HepG2 (cell line): ENCODE measurements around the gene WNK2. TPM values are rescaled to one million over a fixed set of nuclear protein-coding genes. Genes with fewer than 3 reads are reported as not detected.
A peak's percentile ranks its signal among the peaks of the same experiment; 100 is the strongest.

Experiments
- EHMT2 ChIP-seq: fragments of 200-600 bp; sonication (generic); IDR thresholded peaks from 2 replicates; pipeline ENCODE4 v1.7.0; 2017; ENCODE audit warnings: antibody characterized with exemption, low read depth, low read length, borderline replicate concordance
- HNRNPH1 ChIP-seq: fragments of 200-400 bp; formaldehyde crosslinking; optimal IDR thresholded peaks from 2 replicates; pipeline ENCODE3; 2017; ENCODE audit warnings: mild to moderate bottlenecking, low read depth, low read length
- HNRNPUL1 ChIP-seq: fragments of 200-400 bp; formaldehyde crosslinking; IDR thresholded peaks from 2 replicates; pipeline ENCODE4 v1.6.1; 2017; ENCODE audit warnings: low read depth, mild to moderate bottlenecking, low read length, moderate library complexity
- JUN ChIP-seq: sonication (generic); formaldehyde crosslinking; IDR thresholded peaks from 2 replicates; pipeline ENCODE4 v1.4.0; 2020; ENCODE audit warnings: mild to moderate bottlenecking, missing genetic modification reagents
- MTA3 ChIP-seq: sonication (generic); formaldehyde crosslinking; IDR thresholded peaks from 2 replicates; pipeline ENCODE4 v1.4.0; 2020; ENCODE audit warnings: missing genetic modification reagents
- NCOA5 ChIP-seq: sonication (generic); formaldehyde crosslinking; IDR thresholded peaks from 2 replicates; pipeline ENCODE4 v1.4.0; 2020; ENCODE audit warnings: missing genetic modification reagents
- NFYC ChIP-seq: IDR thresholded peaks from 2 replicates; pipeline ENCODE4 v1.6.1; 2016; ENCODE audit warnings: missing genetic modification reagents, missing compliant biosample characterization
- ONECUT2 ChIP-seq: sonication (generic); formaldehyde crosslinking; IDR thresholded peaks from 2 replicates; pipeline ENCODE4 v1.4.0; 2020; ENCODE audit warnings: missing genetic modification reagents
- SALL2 ChIP-seq: sonication (generic); formaldehyde crosslinking; IDR thresholded peaks from 2 replicates; pipeline ENCODE4 v1.8.1; 2023; ENCODE audit warnings: mild to moderate bottlenecking, missing genetic modification reagents, inconsistent platforms
- U2AF1 ChIP-seq: fragments of 200-400 bp; formaldehyde crosslinking; optimal IDR thresholded peaks from 2 replicates; pipeline ENCODE3; 2017; ENCODE audit warnings: mild to moderate bottlenecking, low read depth, low read length
- XRCC5 ChIP-seq: fragments of 200-400 bp; formaldehyde crosslinking; optimal IDR thresholded peaks from 2 replicates; pipeline ENCODE3; 2017; ENCODE audit warnings: mild to moderate bottlenecking, low read length
- ZNF331 ChIP-seq: sonication (generic); formaldehyde crosslinking; IDR thresholded peaks from 2 replicates; pipeline ENCODE4 v1.4.0; 2020; ENCODE audit warnings: missing genetic modification reagents
- ZNF382 ChIP-seq: sonication (generic); formaldehyde crosslinking; IDR thresholded peaks from 2 replicates; pipeline ENCODE4 v1.5.0; 2020; ENCODE audit warnings: missing genetic modification reagents, mild to moderate bottlenecking, borderline replicate concordance
- ZNF550 ChIP-seq: sonication (generic); formaldehyde crosslinking; IDR thresholded peaks from 2 replicates; pipeline ENCODE4 v1.4.0; 2020; ENCODE audit warnings: mild to moderate bottlenecking, missing genetic modification reagents, borderline replicate concordance
- ZNF564 ChIP-seq: sonication (generic); formaldehyde crosslinking; IDR thresholded peaks from 2 replicates; pipeline ENCODE4 v1.8.1; 2023; ENCODE audit warnings: mild to moderate bottlenecking, missing genetic modification reagents
- ZSCAN21 ChIP-seq: sonication (generic); formaldehyde crosslinking; IDR thresholded peaks from 2 replicates; pipeline ENCODE4 v1.8.0; 2022; ENCODE audit warnings: mild to moderate bottlenecking, missing genetic modification reagents, moderate library complexity, borderline replicate concordance
- polyA plus RNA-seq, 8 experiments: library from polyadenylated mRNA; depleted of rRNA in 3 of 8; stranded (reverse) in 7 of 8; unstranded in 1 of 8; fragments of >200 nt; fragmentation: Illumina TruSeq in 4 of 8; extraction: Trizol in 4 of 8; gene quantifications; 2 replicates each; pipeline versions ENCODE4 v1.2.1 to v1.2.3, GENCODE V29; 2011 to 2016; ENCODE audit warnings: low read depth in 4 of 8, missing spikeins in 1 of 8, mixed read lengths in 1 of 8; ENCODE audit not compliant: insufficient read depth in 1 of 8
- total RNA-seq, 5 experiments: library from RNA; depleted of rRNA; stranded (reverse); fragments of >200 nt; fragmentation: Illumina TruSeq; extraction: Trizol; gene quantifications; 2 replicates each; pipeline ENCODE4 v1.2.3, GENCODE V29; 2016; ENCODE audit warnings: low read depth in 1 of 5
- TF ChIP-seq, protein P1 (sequence below): sonication (generic); formaldehyde crosslinking; IDR thresholded peaks from 2 replicates; pipeline ENCODE4 v1.4.0; 2020; ENCODE audit warnings: missing genetic modification reagents
- TF ChIP-seq, protein P2 (sequence below): sonication (generic); formaldehyde crosslinking; IDR thresholded peaks from 2 replicates; pipeline ENCODE4 v1.5.0; 2020; ENCODE audit warnings: mild to moderate bottlenecking, missing genetic modification reagents, moderate library complexity
- TF ChIP-seq, protein P3 (sequence below): sonication (generic); formaldehyde crosslinking; IDR thresholded peaks from 2 replicates; pipeline ENCODE4 v1.4.0; 2020; ENCODE audit warnings: missing genetic modification reagents, borderline replicate concordance
- TF ChIP-seq, protein P4 (sequence below): IDR thresholded peaks from 2 replicates; pipeline ENCODE4 v1.6.1; 2016; ENCODE audit warnings: control low read depth
- TF ChIP-seq, protein P5 (sequence below): IDR thresholded peaks from 2 replicates; pipeline ENCODE4 v1.6.1; 2012; ENCODE audit warnings: inconsistent platforms

WNK2 gene
- total and polyA plus RNA-seq, 2 of the 13 experiments (the other 11 are each of a cell fraction or from before 2014, with no cell fraction given) = 10.5 to 12.0 TPM

DNA sequence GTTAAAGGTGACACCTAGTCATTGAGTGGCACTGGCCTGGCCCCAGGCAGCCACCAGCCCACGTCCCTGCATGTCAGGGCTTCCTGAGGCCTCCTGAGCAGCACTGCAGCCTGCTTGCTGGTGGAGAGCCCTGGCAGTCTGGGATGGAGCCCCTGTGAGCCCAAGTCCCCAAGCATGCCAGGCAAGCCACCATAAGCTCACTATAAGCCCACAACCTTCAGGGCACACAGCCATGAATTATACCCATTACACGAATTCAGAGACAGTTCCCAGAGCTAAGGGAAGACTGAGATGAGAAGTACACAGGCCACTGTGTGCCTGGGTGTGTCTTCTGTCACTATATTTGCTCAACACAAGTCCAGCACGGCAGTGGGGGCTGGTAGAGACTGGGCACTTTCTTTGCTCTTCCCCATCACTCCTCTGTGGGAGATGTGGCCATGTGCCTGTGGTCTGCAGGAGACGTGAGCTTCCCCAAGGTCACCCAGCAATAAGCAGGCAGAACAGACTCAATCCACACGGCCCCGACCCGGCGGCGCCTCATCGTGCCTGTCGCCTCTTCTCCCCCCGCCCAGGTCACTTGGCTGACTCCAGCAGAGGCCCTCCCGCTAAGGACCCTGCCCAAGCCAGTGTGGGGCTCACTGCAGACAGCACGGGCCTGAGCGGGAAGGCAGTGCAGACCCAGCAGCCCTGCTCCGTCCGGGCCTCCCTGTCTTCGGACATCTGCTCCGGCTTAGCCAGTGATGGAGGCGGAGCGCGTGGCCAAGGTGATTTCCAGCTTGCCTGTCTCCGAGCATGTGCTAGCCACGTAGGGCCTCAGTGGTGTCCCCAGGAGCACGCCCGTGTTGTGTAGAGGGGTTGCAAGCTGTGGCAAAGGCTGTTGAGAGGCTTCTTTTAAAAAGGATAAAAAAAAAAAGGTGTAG lies 114.8 kb downstream of the WNK2 start (continued):
- TF ChIP-seq NFYC (CRISPR knock-in tag) (no peak), HNRNPUL1 (no peak), ZSCAN21 (CRISPR knock-in tag) (no peak; the same call in 1 of the 2 replicates), ONECUT2 (no peak), ZNF550 (CRISPR knock-in tag) (no peak), ZNF382 (CRISPR knock-in tag) (no peak), MTA3 (no peak), JUN (CRISPR knock-in tag) (no peak), U2AF1 (no peak), ZNF564 (CRISPR knock-in tag) (no peak), XRCC5 (peak; percentile 39), NCOA5 (CRISPR knock-in tag) (no peak), SALL2 (CRISPR knock-in tag) (0 out of 2 replicates have a peak, but pooled peaks have one; percentile 44), HNRNPH1 (no peak), EHMT2 (no peak), ZNF331 (no peak; the same call in 1 of the 2 replicates)
- TF ChIP-seq, protein P1, sequence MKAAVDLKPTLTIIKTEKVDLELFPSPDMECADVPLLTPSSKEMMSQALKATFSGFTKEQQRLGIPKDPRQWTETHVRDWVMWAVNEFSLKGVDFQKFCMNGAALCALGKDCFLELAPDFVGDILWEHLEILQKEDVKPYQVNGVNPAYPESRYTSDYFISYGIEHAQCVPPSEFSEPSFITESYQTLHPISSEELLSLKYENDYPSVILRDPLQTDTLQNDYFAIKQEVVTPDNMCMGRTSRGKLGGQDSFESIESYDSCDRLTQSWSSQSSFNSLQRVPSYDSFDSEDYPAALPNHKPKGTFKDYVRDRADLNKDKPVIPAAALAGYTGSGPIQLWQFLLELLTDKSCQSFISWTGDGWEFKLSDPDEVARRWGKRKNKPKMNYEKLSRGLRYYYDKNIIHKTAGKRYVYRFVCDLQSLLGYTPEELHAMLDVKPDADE = no peak
- TF ChIP-seq, protein P2, sequence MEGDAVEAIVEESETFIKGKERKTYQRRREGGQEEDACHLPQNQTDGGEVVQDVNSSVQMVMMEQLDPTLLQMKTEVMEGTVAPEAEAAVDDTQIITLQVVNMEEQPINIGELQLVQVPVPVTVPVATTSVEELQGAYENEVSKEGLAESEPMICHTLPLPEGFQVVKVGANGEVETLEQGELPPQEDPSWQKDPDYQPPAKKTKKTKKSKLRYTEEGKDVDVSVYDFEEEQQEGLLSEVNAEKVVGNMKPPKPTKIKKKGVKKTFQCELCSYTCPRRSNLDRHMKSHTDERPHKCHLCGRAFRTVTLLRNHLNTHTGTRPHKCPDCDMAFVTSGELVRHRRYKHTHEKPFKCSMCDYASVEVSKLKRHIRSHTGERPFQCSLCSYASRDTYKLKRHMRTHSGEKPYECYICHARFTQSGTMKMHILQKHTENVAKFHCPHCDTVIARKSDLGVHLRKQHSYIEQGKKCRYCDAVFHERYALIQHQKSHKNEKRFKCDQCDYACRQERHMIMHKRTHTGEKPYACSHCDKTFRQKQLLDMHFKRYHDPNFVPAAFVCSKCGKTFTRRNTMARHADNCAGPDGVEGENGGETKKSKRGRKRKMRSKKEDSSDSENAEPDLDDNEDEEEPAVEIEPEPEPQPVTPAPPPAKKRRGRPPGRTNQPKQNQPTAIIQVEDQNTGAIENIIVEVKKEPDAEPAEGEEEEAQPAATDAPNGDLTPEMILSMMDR = no peak
- TF ChIP-seq, protein P3, sequence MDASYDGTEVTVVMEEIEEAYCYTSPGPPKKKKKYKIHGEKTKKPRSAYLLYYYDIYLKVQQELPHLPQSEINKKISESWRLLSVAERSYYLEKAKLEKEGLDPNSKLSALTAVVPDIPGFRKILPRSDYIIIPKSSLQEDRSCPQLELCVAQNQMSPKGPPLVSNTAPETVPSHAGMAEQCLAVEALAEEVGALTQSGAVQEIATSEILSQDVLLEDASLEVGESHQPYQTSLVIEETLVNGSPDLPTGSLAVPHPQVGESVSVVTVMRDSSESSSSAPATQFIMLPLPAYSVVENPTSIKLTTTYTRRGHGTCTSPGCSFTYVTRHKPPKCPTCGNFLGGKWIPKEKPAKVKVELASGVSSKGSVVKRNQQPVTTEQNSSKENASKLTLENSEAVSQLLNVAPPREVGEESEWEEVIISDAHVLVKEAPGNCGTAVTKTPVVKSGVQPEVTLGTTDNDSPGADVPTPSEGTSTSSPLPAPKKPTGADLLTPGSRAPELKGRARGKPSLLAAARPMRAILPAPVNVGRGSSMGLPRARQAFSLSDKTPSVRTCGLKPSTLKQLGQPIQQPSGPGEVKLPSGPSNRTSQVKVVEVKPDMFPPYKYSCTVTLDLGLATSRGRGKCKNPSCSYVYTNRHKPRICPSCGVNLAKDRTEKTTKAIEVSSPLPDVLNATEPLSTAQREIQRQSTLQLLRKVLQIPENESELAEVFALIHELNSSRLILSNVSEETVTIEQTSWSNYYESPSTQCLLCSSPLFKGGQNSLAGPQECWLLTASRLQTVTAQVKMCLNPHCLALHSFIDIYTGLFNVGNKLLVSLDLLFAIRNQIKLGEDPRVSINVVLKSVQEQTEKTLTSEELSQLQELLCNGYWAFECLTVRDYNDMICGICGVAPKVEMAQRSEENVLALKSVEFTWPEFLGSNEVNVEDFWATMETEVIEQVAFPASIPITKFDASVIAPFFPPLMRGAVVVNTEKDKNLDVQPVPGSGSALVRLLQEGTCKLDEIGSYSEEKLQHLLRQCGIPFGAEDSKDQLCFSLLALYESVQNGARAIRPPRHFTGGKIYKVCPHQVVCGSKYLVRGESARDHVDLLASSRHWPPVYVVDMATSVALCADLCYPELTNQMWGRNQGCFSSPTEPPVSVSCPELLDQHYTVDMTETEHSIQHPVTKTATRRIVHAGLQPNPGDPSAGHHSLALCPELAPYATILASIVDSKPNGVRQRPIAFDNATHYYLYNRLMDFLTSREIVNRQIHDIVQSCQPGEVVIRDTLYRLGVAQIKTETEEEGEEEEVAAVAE (CRISPR knock-in tag) = no peak
- TF ChIP-seq, protein P4, sequence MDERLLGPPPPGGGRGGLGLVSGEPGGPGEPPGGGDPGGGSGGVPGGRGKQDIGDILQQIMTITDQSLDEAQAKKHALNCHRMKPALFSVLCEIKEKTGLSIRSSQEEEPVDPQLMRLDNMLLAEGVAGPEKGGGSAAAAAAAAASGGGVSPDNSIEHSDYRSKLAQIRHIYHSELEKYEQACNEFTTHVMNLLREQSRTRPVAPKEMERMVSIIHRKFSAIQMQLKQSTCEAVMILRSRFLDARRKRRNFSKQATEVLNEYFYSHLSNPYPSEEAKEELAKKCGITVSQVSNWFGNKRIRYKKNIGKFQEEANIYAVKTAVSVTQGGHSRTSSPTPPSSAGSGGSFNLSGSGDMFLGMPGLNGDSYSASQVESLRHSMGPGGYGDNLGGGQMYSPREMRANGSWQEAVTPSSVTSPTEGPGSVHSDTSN (CRISPR knock-in tag) = no peak
- TF ChIP-seq, protein P5, sequence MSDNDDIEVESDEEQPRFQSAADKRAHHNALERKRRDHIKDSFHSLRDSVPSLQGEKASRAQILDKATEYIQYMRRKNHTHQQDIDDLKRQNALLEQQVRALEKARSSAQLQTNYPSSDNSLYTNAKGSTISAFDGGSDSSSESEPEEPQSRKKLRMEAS = peak; percentile 91
